SH-SY5Y (cell line): ENCODE data around the gene CHCHD3.

Experiments used
- GATA2 ChIP-seq: IDR thresholded peaks from 2 replicates; pipeline ENCODE4 v1.6.1; 2011; ENCODE audit warnings: mild to moderate bottlenecking, low read depth, low read length
- GATA3 ChIP-seq: IDR thresholded peaks from 2 replicates; pipeline ENCODE4 v1.6.1; 2011; ENCODE audit warnings: low read depth, mild to moderate bottlenecking, low read length, moderate library complexity

Gene CHCHD3

DNA sequence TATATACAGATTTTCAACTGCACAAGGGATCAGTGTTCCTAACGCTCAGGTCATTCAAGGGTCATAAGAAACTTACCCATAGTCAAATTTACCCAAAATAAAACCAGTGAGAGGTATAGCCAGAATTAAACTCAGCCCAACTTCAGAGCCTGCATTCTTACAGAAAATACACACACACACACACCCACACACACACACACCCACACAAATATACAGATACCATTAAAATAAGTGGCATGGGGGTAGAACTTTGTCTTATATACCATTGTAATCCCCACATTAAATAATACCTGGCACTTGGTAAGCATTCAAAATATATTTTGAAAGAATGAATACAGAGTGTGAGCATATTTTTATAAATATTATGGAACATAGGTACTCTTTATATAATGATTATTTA is 93.8 kb downstream of the CHCHD3 start:
- TF ChIP-seq GATA2 (no peak), GATA3 (no peak)

DNA sequence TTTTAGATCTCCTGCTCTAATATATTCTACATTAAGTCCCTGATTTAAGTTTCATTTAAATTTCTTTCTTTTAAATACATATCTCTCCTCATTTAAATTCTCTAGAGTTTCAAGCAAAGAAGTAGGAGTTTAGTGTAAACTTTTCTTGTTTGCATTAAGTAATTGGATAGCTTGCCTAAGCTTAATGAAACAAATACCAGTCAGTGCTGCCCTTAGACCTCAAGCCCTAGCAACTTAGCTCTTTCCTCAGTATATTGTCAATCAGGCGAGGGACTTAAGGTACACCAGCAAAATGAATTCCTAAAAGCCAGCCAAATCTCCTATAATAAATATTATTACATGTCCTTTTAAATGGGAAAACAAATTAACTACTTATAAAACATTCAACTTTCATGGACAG is 101.5 kb downstream of the CHCHD3 start:
- TF ChIP-seq GATA3, result no peak
- no peak for TF ChIP-seq GATA2

DNA sequence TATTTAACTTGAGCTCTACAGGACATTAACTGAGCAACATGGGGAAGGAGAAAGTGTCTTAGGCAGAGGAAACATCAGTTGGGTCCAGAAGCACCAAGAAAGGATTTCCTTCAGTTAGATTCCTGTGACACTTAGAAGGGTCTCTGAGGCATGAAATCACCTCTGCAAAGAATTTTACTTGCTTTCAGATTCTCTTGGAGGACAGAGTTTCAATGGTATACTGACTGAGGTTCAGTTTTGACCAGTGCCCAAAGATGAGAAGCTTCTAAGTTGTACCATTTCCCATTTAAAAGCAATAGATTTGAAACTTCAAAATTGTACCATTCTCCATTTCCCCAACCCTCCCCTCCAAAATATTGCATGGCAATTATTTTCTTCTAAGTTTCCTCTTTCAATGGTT is 102.4 kb downstream of the CHCHD3 start:
- TF ChIP-seq GATA2, result no peak
- TF ChIP-seq GATA3, result no peak

DNA sequence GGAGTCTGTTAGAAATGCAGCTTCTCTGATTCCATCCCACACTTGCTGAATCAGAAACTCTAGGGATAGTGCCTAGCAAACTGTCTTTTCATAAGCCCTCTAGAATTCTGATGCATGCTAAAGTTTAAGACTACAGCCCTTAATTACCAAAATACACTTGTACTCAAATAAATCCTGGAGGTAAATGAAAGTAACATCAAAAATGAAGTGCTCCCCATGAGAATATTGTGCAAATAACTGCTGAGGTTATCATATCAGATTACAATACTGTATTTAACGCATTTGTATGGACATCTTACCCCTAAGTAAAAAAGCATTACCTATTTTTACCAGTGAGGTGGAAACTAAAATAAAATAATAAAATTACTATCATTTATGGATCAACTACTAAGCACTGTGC is 104.7 kb downstream of the CHCHD3 start:
- TF ChIP-seq GATA2, result no peak
- no peak for TF ChIP-seq GATA3

DNA sequence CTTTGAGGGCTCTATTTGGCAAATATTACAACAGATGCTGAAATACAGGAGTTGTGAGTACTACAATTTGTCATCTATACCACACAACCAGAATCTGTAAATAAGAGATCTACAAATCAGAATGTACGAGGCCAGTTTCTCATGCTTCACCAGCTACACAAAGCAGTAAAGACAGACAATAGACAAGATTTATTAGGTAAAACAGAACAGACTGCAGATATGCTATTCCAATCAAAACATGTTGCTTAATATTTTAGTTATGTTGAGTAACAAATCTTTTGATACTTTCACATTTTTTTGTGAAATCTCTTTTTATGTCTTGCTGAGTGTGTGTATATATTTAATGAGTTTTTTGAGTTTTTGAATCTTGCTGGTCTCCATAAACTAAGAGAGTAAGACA is 109.1 kb downstream of the CHCHD3 start:
- TF ChIP-seq GATA2, result no peak
- no peak for TF ChIP-seq GATA3

DNA sequence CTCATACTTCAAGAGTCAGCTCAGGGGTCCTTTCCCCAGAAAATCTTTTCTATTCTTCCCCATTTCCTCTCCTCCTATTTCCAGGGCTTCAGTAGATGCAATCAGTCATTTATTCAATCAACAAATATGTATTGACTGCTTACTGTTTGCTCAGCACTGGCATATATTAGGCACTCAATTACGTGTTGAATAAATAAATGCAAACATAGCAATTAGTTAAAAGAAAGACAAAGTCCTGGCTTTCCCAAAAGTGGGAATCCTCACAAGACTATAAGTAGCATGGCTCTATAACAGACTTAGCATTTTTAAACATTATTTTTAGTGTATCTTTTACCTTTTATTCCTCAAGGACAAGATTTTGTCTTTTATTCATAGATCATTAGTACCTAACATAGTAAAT is 111.6 kb downstream of the CHCHD3 start:
- TF ChIP-seq GATA2 (no peak), GATA3 (no peak)

DNA sequence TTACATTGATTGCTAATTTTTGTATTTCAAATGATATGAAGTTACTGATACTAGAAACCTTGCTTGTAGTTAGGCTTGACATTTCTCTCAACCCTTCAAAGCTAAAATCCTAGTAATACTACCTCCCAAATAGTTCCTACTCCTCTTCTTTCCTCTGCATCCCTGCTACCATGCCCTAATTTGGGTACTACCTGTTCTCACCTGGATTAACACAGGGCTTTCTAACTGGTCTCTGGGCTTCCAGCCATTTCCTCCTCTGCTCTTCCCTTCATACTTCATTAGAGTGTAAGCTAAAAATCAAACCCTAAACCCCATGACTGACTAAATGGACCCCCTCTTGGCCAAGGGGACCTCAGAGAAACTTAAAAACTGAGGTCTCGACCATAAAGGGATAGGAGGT is 112.4 kb downstream of the CHCHD3 start:
- TF ChIP-seq GATA2 (no peak), GATA3 (no peak)

DNA sequence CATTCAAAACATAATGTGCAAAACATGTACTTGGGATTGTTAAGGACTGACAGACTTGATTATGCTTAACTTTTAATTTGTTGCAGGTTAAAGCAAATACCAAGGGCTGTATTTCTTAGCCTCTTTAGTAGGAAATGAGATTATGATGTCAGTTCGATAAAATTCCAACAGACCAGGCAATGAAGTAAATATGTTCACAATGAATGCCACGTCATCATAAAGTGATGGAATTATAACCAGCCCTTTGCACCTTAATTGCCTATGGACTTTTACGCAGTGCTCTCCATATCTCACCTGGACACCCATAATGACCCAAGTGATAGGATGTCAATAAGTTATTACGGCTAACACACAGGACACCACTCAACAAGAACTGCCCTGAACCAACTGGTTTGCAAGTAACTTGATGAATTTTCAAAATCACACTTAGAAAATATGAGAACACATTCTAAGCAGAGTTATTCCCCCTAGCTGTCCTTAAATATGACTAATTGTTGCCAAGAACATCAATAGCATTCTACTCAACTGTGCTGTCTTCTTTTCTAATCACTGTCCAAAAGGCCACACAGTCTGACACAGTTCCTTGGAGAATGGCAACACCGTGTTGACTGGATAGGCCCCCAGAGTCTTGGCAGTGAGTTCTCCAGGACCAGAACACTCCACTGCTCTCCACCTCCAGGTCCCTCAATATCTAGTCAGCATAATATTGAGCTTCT is 115.0 kb downstream of the CHCHD3 start:
- TF ChIP-seq GATA3 (no peak), GATA2 (no peak)

DNA sequence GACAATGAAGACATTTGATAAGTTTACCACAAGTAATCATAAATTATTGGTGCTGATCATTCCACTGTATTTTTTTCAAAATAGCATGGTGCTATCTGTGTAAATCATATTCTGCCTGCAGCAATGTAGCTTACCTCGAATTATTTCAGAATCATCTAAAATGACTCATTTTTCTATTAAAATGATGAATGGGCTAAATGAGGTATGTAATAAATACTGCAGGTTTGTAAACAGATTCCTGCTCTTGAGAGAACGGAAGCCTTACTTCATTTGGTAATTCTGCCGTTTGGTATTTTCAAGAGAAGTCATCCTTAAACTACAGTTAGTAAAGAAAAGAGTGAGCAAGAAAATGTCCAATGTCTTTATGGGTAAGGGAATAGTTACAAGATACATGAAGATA is 115.9 kb downstream of the CHCHD3 start:
- no peak for TF ChIP-seq GATA3
- no peak for TF ChIP-seq GATA2

DNA sequence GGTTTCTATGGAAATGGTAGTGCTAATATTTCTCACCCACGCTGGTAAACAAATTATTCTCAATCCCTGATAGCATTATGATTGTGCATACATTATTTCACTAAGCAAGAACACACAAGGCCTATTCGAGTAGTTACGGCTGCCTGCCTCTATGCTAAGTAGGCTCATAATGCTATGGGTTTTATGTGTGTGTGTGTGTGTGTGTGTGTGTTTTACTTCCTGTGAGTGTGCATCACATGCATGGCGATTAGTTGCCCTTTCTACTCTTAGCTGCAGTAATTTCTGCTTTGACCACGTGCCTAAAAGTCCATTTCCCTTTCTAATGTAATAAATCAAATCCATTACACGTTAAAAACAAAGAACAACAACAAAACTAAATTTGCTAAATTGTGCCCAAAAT is 117.0 kb downstream of the CHCHD3 start:
- TF ChIP-seq GATA2, result no peak
- no peak for TF ChIP-seq GATA3

DNA sequence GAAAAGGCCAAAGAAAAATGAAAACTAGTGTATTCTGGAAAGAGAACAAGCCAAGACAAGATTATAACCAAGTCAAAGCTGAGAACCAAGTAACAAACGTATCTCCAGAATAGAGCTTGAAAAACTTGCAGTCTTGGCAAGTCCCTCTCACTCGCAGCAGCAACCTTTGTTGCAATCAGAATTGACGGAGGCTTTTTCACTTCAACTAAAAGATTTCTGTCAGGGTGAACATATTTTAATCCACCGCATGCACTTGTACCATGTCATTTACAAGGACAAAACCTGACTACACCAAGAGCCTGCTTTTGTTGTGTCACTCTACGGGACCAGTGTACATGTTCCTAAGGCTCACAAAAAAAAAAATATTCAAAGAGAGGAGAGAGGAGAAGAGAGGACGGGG is 122.0 kb downstream of the CHCHD3 start:
- no peak for TF ChIP-seq GATA3
- no peak for TF ChIP-seq GATA2

DNA sequence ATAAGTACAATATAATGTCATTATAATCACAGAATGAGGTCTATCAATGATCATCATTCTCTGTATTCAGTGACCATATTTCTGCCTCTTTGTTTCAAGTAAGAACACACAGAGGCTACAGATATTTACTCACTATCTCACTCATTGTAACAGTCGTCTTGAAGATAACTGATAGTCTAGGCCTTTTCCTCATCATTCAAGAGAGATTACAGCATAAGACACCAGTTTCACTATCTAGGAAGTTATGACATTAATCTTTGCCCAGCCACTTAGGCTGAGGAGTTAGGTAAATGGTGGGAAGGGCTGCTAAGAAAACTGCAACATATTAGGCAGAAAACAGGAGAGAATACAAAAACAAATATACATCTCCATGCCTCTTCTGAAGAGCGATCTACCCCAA is 125.3 kb downstream of the CHCHD3 start:
- TF ChIP-seq GATA3, result no peak

DNA sequence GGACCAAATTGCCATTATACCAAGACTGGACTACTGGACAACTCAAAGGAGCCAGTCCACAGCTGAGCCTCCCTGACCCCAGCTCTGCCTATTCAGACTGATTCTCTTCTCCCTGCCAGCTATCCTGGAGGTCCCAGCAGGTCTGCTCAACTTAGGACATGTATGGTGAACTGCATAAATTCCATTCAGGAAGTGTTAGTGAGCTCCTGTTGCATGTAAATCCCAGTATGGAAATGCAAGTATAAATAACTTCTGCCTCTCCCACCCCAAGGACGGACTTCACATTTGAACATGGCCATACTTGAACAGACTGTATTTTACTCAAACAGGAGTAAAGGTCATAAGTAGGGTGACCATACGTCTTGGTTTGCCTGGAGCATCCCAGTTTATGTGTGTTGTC is 128.4 kb downstream of the CHCHD3 start:
- TF ChIP-seq GATA3 (no peak), GATA2 (no peak)

DNA sequence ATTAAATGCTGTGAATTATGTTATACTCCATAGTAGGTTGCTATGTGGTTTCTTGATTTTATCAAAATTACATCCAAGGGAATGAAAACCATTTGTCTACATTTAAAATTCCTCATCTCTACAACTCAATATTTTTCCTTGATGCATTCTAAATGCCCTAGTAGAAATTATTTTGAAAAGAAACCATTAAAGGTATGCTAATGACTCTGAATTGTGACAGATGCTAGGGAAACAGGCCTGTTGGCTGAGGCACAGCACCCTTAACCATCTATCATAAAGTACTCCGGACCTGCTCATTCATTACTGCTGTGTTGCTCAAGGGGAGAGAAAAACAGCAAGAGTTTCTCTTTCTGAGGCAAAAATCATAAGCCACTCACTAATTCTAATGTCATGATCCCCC is 131.2 kb downstream of the CHCHD3 start:
- TF ChIP-seq GATA2, result no peak
- TF ChIP-seq GATA3, result no peak

DNA sequence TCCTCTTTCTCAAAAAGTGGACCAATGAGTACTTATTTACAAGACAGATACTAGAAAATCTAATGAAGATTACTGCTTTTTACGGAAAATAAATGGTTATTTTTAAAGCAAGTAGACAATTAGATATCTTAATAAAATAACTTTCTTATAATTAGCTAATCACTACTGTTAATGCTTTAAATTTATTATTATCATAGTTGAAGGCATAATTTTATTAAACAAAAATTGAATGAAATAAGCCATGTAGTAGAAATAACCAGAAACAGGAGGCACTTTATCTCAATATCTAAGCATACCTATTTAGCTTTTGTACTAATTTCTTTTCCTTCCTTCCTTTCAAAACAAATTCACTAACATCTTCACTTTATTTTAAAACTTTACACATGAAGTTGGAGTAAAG is 134.9 kb downstream of the CHCHD3 start:
- TF ChIP-seq GATA2, result no peak
- no peak for TF ChIP-seq GATA3

DNA sequence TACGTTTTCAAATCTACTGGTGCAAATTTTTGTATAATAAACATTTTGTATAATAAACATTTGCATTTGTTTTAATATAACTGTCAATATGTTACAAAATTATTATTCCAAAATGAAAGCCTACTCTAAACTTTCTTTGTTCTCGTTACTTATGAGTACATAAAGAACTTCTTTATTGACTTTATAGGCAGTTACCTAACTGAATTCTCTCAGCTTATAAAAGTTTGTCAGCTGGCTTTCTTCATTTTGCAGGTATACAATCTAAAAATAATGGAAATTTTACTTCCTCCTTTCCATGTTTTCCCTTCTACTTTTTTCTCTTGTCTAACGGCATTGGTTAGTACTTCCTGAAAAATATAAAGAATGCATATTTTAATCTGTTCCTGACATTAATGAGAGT is 137.1 kb downstream of the CHCHD3 start:
- TF ChIP-seq GATA3, result no peak
- TF ChIP-seq GATA2, result no peak
